ENCODE results near the gene KPNA3. TPM values are rescaled to one million over a fixed set of nuclear protein-coding genes. Genes with fewer than 3 reads are reported as not detected.

KPNA3 gene
- polyA plus RNA-seq, 4 donors: 14.3 to 24.5 (median 15.0) TPM

GRCh38 chr13:49759503-49759902 lies 33.0 kb downstream of the KPNA3 start:
- Histone ChIP-seq H3K27ac (ENCODE audit: low read depth in 1 of 3, low read length in 2 of 3) (no peak overlapping the region), H3K4me3 (ENCODE audit: low read depth in 1 of 3, low read length in 3 of 3) (no peak overlapping the region), H3K36me3 (ENCODE audit: control insufficient read depth in 3 of 3, insufficient read depth in 2 of 3, low read depth in 1 of 3, low read length in 3 of 3) (peaks cover 0 to 19% (median 0%) of the 10 kb centered on the region in 3 donors), H3K4me1 (ENCODE audit: control insufficient read depth in 3 of 3, insufficient read depth in 2 of 3, low read depth in 1 of 3, low read length in 2 of 3) (no peaks in the 10 kb centered on the region), H3K9me3 (ENCODE audit: control insufficient read depth in 2 of 2, insufficient read depth in 1 of 2, low read depth in 1 of 2, low read length in 1 of 2) (peaks cover 0 to 20% of the 10 kb centered on the region in 2 donors), H3K27me3 (ENCODE audit: control insufficient read depth in 3 of 3, insufficient read depth in 3 of 3, low read length in 3 of 3) (no peaks in the 10 kb centered on the region)
- DNase-seq: no peak
- WGBS, 3 donors: 68 to 79% (median 71%) methylated on average over 3 of the region's 3 CpGs
- FAIRE-seq: no peak

GRCh38 chr13:49756263-49756662 lies 36.2 kb downstream of the KPNA3 start:
- no peaks in the 10 kb centered on the region for H3K27me3 ChIP-seq (ENCODE audit: control insufficient read depth in 3 of 3, insufficient read depth in 3 of 3, low read length in 3 of 3)
- no peak overlapping the region for H3K4me3 ChIP-seq (ENCODE audit: low read depth in 1 of 3, low read length in 3 of 3)
- peaks cover 0 to 17% of the 10 kb centered on the region in 2 donors for H3K9me3 ChIP-seq (ENCODE audit: control insufficient read depth in 2 of 2, insufficient read depth in 1 of 2, low read depth in 1 of 2, low read length in 1 of 2)
- DNase-seq: no peak
- FAIRE-seq: no peak
- WGBS, 3 donors: 69 to 98% (median 77%) methylated on average over 2 of the region's 2 CpGs
- peaks cover 0 to 15% (median 0%) of the 10 kb centered on the region in 3 donors for H3K36me3 ChIP-seq (ENCODE audit: control insufficient read depth in 3 of 3, insufficient read depth in 2 of 3, low read depth in 1 of 3, low read length in 3 of 3)
- no peak overlapping the region for H3K27ac ChIP-seq (ENCODE audit: low read depth in 1 of 3, low read length in 2 of 3)
- H3K4me1 ChIP-seq (ENCODE audit: control insufficient read depth in 3 of 3, insufficient read depth in 2 of 3, low read depth in 1 of 3, low read length in 2 of 3): no peaks in the 10 kb centered on the region

- no peaks in the 10 kb centered on the region for H3K9me3 ChIP-seq (ENCODE audit: control insufficient read depth in 2 of 2, insufficient read depth in 1 of 2, low read depth in 1 of 2, low read length in 1 of 2)
- FAIRE-seq: no peak
- no peak overlapping the region for H3K4me3 ChIP-seq (ENCODE audit: low read depth in 1 of 3, low read length in 3 of 3)
- no peak overlapping the region for H3K27ac ChIP-seq (ENCODE audit: low read depth in 1 of 3, low read length in 2 of 3)
- no peaks in the 10 kb centered on the region for H3K4me1 ChIP-seq (ENCODE audit: control insufficient read depth in 3 of 3, insufficient read depth in 2 of 3, low read depth in 1 of 3, low read length in 2 of 3)
- H3K36me3 ChIP-seq (ENCODE audit: control insufficient read depth in 3 of 3, insufficient read depth in 2 of 3, low read depth in 1 of 3, low read length in 3 of 3): peaks cover 0 to 3% (median 0%) of the 10 kb centered on the region in 3 donors
- no peaks in the 10 kb centered on the region for H3K27me3 ChIP-seq (ENCODE audit: control insufficient read depth in 3 of 3, insufficient read depth in 3 of 3, low read length in 3 of 3)
- WGBS, 3 donors: 77 to 85% (median 77%) methylated on average over 4 of the region's 4 CpGs
- DNase-seq: no peak
These were observed 38.3 kb downstream of the KPNA3 start for GRCh38 chr13:49754146-49754545.

- no peak for FAIRE-seq
- no peaks in the 10 kb centered on the region for H3K4me1 ChIP-seq (ENCODE audit: control insufficient read depth in 3 of 3, insufficient read depth in 2 of 3, low read depth in 1 of 3, low read length in 2 of 3)
- peaks cover 0 to 12% (median 0%) of the 10 kb centered on the region in 3 donors for H3K36me3 ChIP-seq (ENCODE audit: control insufficient read depth in 3 of 3, insufficient read depth in 2 of 3, low read depth in 1 of 3, low read length in 3 of 3)
- no peaks in the 10 kb centered on the region for H3K27me3 ChIP-seq (ENCODE audit: control insufficient read depth in 3 of 3, insufficient read depth in 3 of 3, low read length in 3 of 3)
- 94 to 96% (median 95%) methylated on average over 2 of the region's 2 CpGs for whole genome bisulfite sequencing, 3 donors
- no peaks in the 10 kb centered on the region for H3K9me3 ChIP-seq (ENCODE audit: control insufficient read depth in 2 of 2, insufficient read depth in 1 of 2, low read depth in 1 of 2, low read length in 1 of 2)
- no peak overlapping the region for H3K27ac ChIP-seq (ENCODE audit: low read depth in 1 of 3, low read length in 2 of 3)
- no peak for DNase-seq
- no peak overlapping the region for H3K4me3 ChIP-seq (ENCODE audit: low read depth in 1 of 3, low read length in 3 of 3)
These were observed 42.6 kb downstream of the KPNA3 start for GRCh38 chr13:49749848-49750247.

- Histone ChIP-seq H3K9me3 (ENCODE audit: control insufficient read depth in 2 of 2, insufficient read depth in 1 of 2, low read depth in 1 of 2, low read length in 1 of 2) (no peaks in the 10 kb centered on the region), H3K27ac (ENCODE audit: low read depth in 1 of 3, low read length in 2 of 3) (no peak overlapping the region), H3K4me1 (ENCODE audit: control insufficient read depth in 3 of 3, insufficient read depth in 2 of 3, low read depth in 1 of 3, low read length in 2 of 3) (no peaks in the 10 kb centered on the region), H3K36me3 (ENCODE audit: control insufficient read depth in 3 of 3, insufficient read depth in 2 of 3, low read depth in 1 of 3, low read length in 3 of 3) (peaks cover 0 to 12% (median 0%) of the 10 kb centered on the region in 3 donors), H3K4me3 (ENCODE audit: low read depth in 1 of 3, low read length in 3 of 3) (no peak overlapping the region), H3K27me3 (ENCODE audit: control insufficient read depth in 3 of 3, insufficient read depth in 3 of 3, low read length in 3 of 3) (no peaks in the 10 kb centered on the region)
- FAIRE-seq (no peak), DNase-seq (peak in 1 of 2 donors; percentile 13)
- 68 to 80% (median 75%) methylated on average over 5 of the region's 5 CpGs for WGBS, 3 donors
These were observed 46.4 kb downstream of the KPNA3 start for GRCh38 chr13:49746111-49746510.

GRCh38 chr13:49740870-49741269 lies 51.6 kb downstream of the KPNA3 start:
- no peaks in the 10 kb centered on the region for H3K27me3 ChIP-seq (ENCODE audit: control insufficient read depth in 3 of 3, insufficient read depth in 3 of 3, low read length in 3 of 3)
- no peak for FAIRE-seq

GRCh38 chr13:49739498-49740187 lies 52.8 kb downstream of the KPNA3 start:
- H3K9me3 ChIP-seq (ENCODE audit: control insufficient read depth in 2 of 2, insufficient read depth in 1 of 2, low read depth in 1 of 2, low read length in 1 of 2): no peaks in the 10 kb centered on the region
- FAIRE-seq (no peak), DNase-seq (peak; percentile 19 to 21)
- no peaks in the 10 kb centered on the region for H3K4me1 ChIP-seq (ENCODE audit: control insufficient read depth in 3 of 3, insufficient read depth in 2 of 3, low read depth in 1 of 3, low read length in 2 of 3)
- no peak overlapping the region for H3K27ac ChIP-seq (ENCODE audit: low read depth in 1 of 3, low read length in 2 of 3)
- WGBS, 3 donors: 29 to 70% (median 41%) methylated on average over 5 of the region's 5 CpGs
- H3K4me3 ChIP-seq (ENCODE audit: low read depth in 1 of 3, low read length in 3 of 3): no peak overlapping the region
- no peaks in the 10 kb centered on the region for H3K36me3 ChIP-seq (ENCODE audit: control insufficient read depth in 3 of 3, insufficient read depth in 2 of 3, low read depth in 1 of 3, low read length in 3 of 3)
- no peaks in the 10 kb centered on the region for H3K27me3 ChIP-seq (ENCODE audit: control insufficient read depth in 3 of 3, insufficient read depth in 3 of 3, low read length in 3 of 3)

More at GRCh38 chr13:49740870-49741269, 51.6 kb downstream of the KPNA3 start:
- H3K4me3 ChIP-seq (ENCODE audit: low read depth in 1 of 3, low read length in 3 of 3): no peak overlapping the region
- H3K9me3 ChIP-seq (ENCODE audit: control insufficient read depth in 2 of 2, insufficient read depth in 1 of 2, low read depth in 1 of 2, low read length in 1 of 2): no peaks in the 10 kb centered on the region
- 79 to 88% (median 84%) methylated on average over 2 of the region's 2 CpGs for WGBS, 3 donors
- H3K4me1 ChIP-seq (ENCODE audit: control insufficient read depth in 3 of 3, insufficient read depth in 2 of 3, low read depth in 1 of 3, low read length in 2 of 3): no peaks in the 10 kb centered on the region
- H3K27ac ChIP-seq (ENCODE audit: low read depth in 1 of 3, low read length in 2 of 3): no peak overlapping the region
- DNase-seq: no peak
- H3K36me3 ChIP-seq (ENCODE audit: control insufficient read depth in 3 of 3, insufficient read depth in 2 of 3, low read depth in 1 of 3, low read length in 3 of 3): peaks cover 0 to 8% (median 0%) of the 10 kb centered on the region in 3 donors

- Histone ChIP-seq H3K27me3 (ENCODE audit: control insufficient read depth in 3 of 3, insufficient read depth in 3 of 3, low read length in 3 of 3) (no peaks in the 10 kb centered on the region), H3K9me3 (ENCODE audit: control insufficient read depth in 2 of 2, insufficient read depth in 1 of 2, low read depth in 1 of 2, low read length in 1 of 2) (no peaks in the 10 kb centered on the region), H3K36me3 (ENCODE audit: control insufficient read depth in 3 of 3, insufficient read depth in 2 of 3, low read depth in 1 of 3, low read length in 3 of 3) (peaks cover 0 to 9% (median 0%) of the 10 kb centered on the region in 3 donors), H3K4me1 (ENCODE audit: control insufficient read depth in 3 of 3, insufficient read depth in 2 of 3, low read depth in 1 of 3, low read length in 2 of 3) (no peaks in the 10 kb centered on the region), H3K4me3 (ENCODE audit: low read depth in 1 of 3, low read length in 3 of 3) (no peak overlapping the region), H3K27ac (ENCODE audit: low read depth in 1 of 3, low read length in 2 of 3) (no peak overlapping the region)
- 91 to 96% (median 91%) methylated on average over 12 of the region's 12 CpGs for WGBS, 3 donors
- FAIRE-seq: no peak
- DNase-seq: no peak
These were observed 59.1 kb downstream of the KPNA3 start for GRCh38 chr13:49733181-49733951.

Measured in small intestine (tissue), 7 donors.